ENCODE data around the gene SLC38A1.
A peak's percentile ranks its signal among the peaks of the same experiment; 100 is the strongest.

SLC38A1 gene

GRCh38 chr12:46149079-46149464 lies 119.8 kb downstream of the SLC38A1 start:
- TF ChIP-seq CTCF (IDR thresholded peaks at IDR 0.05; ENCODE audit: control insufficient read depth, extremely low read depth, insufficient read depth): no peak
- no peak for DNase-seq (ENCODE audit: low read depth)
- H3K4me3 ChIP-seq (ENCODE audit: low read depth, low read length): peak overlapping the region; percentile 31

- TF ChIP-seq CTCF (IDR thresholded peaks at IDR 0.05; ENCODE audit: control insufficient read depth, extremely low read depth, insufficient read depth): no peak
- no peak for DNase-seq (ENCODE audit: low read depth)
- H3K4me3 ChIP-seq (ENCODE audit: low read depth, low read length): no peak overlapping the region
These were observed 120.3 kb downstream of the SLC38A1 start for GRCh38 chr12:46148327-46149078.

- no peak for TF ChIP-seq CTCF (IDR thresholded peaks at IDR 0.05; ENCODE audit: control insufficient read depth, extremely low read depth, insufficient read depth)
- H3K4me3 ChIP-seq (ENCODE audit: low read depth, low read length): no peak overlapping the region
- DNase-seq (ENCODE audit: low read depth): no peak
These were observed 121.7 kb downstream of the SLC38A1 start for GRCh38 chr12:46147144-46147543.

- no peak for TF ChIP-seq CTCF (IDR thresholded peaks at IDR 0.05; ENCODE audit: control insufficient read depth, extremely low read depth, insufficient read depth)
- no peak for DNase-seq (ENCODE audit: low read depth)
- no peak overlapping the region for H3K4me3 ChIP-seq (ENCODE audit: low read depth, low read length)
These were observed 123.0 kb downstream of the SLC38A1 start for GRCh38 chr12:46145881-46146280.

GRCh38 chr12:46144433-46144832 lies 124.4 kb downstream of the SLC38A1 start:
- TF ChIP-seq CTCF (IDR thresholded peaks at IDR 0.05; ENCODE audit: control insufficient read depth, extremely low read depth, insufficient read depth): no peak
- no peak overlapping the region for H3K4me3 ChIP-seq (ENCODE audit: low read depth, low read length)
- DNase-seq (ENCODE audit: low read depth): no peak

GRCh38 chr12:46136249-46136648 lies 132.6 kb downstream of the SLC38A1 start:
- TF ChIP-seq CTCF (IDR thresholded peaks at IDR 0.05; ENCODE audit: control insufficient read depth, extremely low read depth, insufficient read depth): no peak

GRCh38 chr12:46135750-46136149 lies 133.1 kb downstream of the SLC38A1 start:
- H3K4me3 ChIP-seq (ENCODE audit: low read depth, low read length): no peak overlapping the region
- no peak for TF ChIP-seq CTCF (IDR thresholded peaks at IDR 0.05; ENCODE audit: control insufficient read depth, extremely low read depth, insufficient read depth)
- no peak for DNase-seq (ENCODE audit: low read depth)

More at GRCh38 chr12:46136249-46136648, 132.6 kb downstream of the SLC38A1 start:
- H3K4me3 ChIP-seq (ENCODE audit: low read depth, low read length): no peak overlapping the region
- no peak for DNase-seq (ENCODE audit: low read depth)

Measured in LNCaP clone FGC (cell line).